Fibroblast of peridontal ligament (primary cell): Measurements from ENCODE around the gene IKZF4.

ENCODE experiments used
- DNase-seq: peaks from one replicate; pipeline ENCODE4 v3.0.0-alpha.2; 2010; ENCODE audit errors: extremely low read depth

The IKZF4 gene

GRCh38 chr12:56082967-56083366 is 62.1 kb downstream of the IKZF4 start:
- no peak for DNase-seq

GRCh38 chr12:56084958-56085543 is 64.2 kb downstream of the IKZF4 start:
- no peak for DNase-seq

- DNase-seq, result no peak
These were observed 65.3 kb downstream of the IKZF4 start for GRCh38 chr12:56086096-56086495.

- DNase-seq, result no peak
These were observed 65.8 kb downstream of the IKZF4 start for GRCh38 chr12:56086608-56087007.

- no peak for DNase-seq
These were observed 66.4 kb downstream of the IKZF4 start for GRCh38 chr12:56087220-56087619.
